UCSD-AML1 (cell line): ENCODE measurements around the gene CCR8.
A peak's percentile ranks its signal among the peaks of the same experiment; 100 is the strongest.
"Not testable (repeated sequence)": the region's sequence is repeated elsewhere in the genome, so short reads cannot be mapped to it uniquely, and the experiment has no call there.

ENCODE experiments used
- DNase-seq: peaks from one replicate; lab custom pipeline; 2025; ENCODE audit not compliant: unreplicated experiment; lab: John Stamatoyannopoulos, UW

Gene CCR8

DNA sequence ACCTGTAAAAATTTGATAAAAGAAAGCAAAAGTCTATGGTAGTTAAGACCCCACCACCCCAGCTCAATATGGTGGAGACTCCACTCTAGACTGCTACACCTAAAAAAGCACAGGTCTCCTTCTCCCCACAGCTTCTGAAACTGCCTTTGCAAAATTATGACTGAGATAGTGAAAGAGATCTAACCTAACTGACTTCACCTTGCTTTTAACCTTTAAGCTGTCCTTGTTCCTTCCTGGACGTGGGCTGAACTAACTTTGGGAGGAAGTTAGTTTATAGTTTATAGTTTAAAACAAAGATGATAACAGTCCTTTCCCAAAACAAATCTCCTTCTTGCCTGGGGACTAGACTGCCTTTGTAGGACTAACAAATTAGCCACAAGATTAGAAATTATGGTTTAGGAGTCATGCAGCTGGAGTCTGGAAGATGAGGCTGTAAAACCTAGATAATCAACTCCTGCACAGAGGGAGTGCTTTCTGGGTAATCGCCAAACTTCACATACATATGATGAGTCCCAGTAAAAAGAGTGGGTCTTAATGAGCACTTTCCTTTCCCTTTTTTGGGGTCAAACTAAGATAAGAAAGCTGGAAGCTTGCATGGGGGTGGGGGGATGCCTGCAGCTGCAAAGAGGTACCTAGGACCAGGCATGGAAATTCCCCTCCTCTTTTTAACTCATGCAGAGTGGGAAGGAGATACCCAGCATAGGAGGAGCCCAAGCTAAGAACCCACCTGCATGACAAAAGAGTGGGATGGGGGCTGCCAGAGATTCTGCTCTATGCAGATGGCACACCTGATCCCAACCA is 17.5 kb downstream of the CCR8 start:
- no peak for DNase-seq

DNA sequence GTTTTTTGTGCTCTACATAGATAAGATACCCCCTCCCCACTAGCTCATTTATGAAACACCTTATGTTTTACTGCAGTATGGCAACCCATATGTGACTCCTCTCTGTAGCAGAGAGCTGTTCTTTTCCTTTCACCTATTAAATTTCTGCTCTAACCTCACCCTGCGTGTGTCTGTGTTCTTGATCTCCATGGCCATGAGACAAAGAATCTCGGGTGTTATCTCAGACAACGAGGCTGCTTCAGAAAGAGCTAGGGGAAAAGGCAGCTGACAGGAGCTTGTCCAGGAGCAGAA is 18.0 kb downstream of the CCR8 start:
- DNase-seq: no peak

DNA sequence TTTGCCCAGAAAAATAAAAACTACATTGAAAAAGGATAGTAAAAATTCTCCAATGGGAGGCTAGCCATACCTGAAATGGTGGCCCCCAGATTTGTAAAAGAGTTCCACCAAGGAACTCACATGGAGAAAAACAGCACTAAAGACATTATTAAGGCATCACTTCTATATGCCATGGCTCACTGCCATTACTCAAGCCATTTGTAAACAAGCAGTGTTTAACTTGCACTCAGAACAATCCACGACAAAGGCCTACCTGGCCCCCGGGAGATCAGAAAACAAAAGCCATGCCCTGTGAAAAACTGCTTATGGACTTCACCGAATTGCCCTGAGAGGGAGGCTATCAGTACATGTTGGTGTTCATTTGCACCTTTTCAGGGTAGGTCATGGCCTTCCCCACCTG is 19.6 kb downstream of the CCR8 start:
- DNase-seq: no peak

DNA sequence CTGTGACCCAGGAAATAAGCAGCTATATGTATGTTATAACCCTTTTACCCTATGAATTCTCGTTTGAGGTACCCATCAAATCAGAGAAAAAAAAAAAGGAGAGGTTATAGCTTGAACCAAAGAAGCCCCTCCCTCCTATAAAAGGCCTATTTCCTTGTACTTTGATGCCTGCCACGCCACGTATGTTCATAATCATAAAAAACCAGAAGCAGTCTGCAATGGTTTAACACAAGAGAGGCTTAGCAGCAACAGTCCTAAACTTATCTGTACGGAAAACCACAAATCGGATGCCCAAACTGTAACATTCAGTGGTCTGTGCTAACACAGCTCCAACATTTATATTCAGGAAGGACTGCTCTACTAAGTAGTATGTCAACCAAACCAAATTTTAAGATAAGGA is 21.2 kb downstream of the CCR8 start:
- no peak for DNase-seq

DNA sequence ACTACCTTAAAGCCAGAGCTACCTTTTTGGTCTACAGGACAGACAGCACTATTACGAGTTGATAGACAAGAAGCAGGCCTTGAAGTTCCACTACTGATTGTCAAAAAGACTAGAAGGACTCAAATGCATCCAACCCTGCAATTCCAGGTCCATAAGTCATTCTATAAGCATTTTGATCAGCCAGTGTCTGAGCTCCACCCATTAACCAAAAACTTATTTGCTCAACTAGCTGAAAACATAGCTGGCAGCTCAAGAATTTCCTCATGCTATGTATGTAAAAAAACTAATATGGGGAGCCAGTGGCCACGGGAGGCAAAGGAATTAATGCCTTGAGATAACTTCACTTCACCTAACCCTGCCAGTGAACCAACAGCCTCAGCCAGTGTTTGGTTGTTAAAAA is 21.6 kb downstream of the CCR8 start:
- DNase-seq: not testable (repeated sequence)

DNA sequence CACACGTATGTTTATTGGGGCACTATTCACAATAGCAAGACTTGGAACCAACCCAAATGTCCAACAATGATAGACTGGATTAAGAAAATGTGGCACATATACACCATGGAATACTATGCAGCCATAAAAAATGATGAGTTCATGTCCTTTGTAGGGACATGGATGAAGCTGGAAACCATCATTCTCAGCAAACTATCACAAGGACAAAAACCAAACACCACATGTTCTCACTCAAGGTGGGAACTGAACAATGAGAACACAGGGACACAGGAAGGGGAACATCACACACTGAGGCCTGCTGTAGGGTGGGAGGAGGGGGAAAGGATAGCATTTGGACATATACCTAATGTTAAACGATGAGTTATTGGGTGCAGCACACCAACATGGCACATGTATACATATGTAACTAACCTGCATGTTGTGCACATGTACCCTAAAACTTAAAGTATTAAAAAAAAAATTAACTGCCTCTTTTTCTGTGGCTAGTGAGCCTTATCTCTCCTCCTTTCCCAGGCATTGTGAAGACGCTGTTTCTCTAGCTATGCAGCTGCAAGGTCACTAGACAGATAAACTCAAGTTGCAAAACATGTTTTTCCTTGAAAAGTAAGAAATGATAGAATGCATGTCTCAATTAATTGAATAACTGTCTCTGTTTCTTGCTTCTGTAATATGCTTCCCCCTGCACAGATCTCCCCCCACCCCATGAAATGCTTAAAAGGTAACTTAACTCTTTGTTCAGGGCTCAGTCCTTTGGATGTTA is 23.8 kb downstream of the CCR8 start:
- DNase-seq: not testable (repeated sequence)

DNA sequence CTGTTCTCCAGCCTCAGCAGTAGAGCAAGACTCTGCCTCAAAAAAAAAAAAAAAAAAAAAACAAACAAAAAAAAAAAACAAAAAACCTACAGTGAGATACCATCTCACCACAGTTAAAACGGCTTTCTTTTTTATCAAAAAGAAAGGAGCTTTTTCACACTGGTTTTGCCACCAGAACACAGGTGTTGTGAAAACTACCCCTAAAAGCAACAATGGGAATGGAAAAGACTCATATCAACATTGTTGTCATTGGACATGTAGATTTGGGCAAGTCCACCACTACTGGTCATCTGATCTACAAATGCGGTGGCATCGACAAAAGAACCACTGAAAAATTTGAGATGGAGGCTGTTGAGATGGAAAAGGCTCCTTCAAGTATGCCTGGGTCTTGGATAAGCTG is 28.8 kb downstream of the CCR8 start:
- no peak for DNase-seq

DNA sequence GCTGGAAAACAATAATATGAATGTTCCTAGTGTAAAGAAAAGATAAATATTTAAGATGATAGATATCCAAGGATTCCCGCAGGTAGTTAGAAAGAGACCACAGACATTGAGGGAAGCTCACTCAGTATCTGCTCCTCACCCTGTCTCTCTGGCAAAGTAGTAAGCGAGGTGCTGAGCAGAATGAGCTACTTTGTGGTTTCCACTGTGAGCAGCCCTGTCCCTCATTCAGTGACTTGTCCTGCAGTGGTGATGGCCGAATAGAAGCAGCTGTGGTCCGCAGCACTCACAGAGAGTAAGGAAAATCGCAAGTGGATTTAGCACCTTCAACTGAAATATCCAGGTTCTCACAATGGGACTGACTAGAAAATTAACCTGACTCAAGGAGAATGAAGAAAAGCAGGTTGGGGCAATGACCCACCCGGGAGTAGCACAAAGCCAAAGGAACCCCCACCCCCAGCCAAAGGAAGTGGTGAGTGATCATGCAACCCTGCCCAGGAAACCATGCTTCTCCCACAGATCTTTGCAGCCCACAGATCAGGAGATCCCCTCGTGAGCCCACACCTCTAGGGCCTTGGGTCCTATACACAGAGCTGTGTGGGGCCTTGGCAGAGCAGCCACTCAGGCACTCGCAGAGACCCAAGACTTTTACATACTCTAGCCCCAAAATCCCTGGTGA is 31.9 kb downstream of the CCR8 start:
- peak; percentile 63 for DNase-seq

DNA sequence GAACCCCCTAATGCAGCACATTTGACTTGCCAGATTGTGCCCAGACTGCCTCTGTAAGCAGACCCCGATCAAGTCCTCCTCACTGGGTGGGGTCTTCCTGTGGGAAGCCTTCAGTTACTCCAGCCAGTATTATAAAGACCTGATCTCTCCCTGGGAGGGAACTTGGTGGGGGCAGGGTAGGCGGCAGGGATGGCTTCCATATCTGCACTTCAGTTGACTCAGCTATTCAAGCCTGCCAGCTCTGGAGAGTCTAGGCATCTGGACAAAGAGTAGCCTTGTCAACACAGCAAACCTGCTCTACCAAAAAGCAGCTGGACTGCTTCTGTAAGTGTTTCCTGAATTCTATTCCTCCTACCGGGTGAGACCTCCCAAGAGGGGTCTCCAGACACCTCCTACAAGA is 32.7 kb downstream of the CCR8 start:
- no peak for DNase-seq

DNA sequence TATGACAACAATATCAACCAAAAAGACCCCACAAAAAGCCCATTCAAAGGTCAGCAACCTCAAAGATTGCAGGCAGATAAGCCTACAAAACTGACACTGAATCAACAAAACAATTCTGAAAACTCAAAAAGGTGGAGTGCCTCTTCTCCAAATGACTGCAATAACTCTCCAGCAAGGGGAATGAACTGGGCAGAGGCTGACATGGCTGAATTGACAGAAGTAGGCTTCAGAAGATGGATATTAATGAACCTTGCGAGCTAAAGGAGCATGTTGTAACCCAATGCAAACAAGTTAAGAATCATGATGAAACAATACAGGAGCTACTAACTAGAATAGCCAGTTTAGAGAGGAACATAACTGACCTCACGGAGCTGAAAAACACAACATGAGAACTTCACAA is 33.3 kb downstream of the CCR8 start:
- no peak for DNase-seq

DNA sequence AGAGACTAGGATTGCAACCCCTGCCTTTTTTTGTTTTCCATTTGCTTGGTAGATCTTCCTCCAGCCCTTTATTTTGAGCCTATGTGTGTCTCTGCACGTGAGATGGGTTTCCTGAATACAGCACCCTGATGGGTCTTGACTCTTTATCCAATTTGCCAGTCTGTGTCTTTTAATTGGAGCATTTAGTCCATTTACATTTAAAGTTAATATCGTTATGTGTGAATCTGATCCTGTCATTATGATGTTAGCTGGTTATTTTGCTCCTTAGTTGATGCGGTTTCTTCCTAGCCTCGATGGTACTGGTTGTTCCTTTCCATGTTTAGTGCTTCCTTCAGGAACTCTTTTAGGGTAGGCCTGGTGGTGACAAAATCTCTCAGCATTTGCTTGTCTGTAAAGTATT is 40.9 kb downstream of the CCR8 start:
- DNase-seq: not testable (repeated sequence)

DNA sequence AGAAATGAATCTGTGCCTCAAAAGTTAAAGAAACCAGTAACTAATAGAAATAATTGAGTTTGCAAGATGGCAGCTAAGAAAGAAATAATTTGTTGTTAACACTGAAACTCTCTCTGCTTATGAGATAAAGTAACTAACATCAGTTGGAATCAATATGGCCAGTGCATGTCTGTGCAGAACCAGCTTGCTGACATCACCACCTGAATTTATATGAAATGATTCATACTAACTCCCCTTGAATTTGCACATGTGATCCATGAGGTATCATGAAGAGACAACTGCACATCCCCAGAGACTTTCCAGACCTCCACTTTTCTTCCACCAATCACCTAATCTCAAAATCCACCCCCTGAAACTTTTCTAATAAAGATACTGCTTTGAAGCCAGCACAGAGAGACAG is 43.3 kb downstream of the CCR8 start:
- no peak for DNase-seq

DNA sequence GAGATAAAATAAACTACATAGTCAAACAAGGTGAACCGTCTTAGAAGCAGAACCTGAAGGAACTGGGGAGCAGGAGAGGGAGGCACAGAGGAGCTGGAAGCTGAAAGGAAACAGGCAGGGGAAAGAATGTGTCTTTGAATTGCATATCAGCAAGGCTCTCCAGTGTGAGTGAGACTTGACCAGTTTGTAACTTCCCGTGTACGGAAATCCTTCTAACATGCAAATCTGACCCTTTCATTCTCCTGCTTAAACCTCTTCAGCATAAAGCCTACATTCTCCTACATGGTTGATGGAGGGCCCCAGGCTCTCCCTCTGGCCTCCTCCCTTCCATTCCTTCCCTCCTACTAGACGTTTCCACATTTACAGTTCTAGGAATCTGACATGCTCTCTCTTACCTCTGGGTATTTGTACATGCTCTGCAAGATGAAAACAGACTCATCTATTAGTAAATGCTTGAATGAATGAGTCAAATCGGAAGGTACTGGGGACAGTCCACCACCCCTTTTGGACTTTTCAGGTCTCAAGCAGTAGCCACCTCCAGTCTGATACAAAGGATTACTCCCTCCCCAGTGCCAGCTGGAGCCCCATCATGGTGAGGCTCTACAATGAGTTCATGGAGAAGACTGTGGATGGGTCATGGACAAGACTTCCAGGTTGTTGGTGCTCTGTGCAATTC is 47.6 kb downstream of the CCR8 start:
- no peak for DNase-seq

DNA sequence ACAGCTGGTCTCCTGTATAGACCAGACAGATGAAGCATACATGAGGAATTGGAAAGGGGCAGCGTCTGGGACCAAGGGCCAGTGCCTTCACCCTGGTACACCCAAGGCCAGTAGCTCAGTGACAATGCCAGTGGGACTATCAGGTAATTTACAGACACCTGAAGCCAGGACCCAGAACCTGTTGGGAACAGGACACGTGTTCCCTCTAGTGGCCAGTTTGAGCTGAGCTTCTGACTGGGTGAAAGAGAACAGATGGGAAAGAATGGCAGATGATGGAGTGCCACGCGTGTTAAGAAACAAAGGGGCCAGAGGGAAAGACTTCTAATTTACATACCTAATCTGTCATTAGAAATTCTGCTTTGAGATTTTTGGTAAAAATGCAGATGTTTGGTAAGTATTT is 48.6 kb downstream of the CCR8 start:
- DNase-seq: no peak

DNA sequence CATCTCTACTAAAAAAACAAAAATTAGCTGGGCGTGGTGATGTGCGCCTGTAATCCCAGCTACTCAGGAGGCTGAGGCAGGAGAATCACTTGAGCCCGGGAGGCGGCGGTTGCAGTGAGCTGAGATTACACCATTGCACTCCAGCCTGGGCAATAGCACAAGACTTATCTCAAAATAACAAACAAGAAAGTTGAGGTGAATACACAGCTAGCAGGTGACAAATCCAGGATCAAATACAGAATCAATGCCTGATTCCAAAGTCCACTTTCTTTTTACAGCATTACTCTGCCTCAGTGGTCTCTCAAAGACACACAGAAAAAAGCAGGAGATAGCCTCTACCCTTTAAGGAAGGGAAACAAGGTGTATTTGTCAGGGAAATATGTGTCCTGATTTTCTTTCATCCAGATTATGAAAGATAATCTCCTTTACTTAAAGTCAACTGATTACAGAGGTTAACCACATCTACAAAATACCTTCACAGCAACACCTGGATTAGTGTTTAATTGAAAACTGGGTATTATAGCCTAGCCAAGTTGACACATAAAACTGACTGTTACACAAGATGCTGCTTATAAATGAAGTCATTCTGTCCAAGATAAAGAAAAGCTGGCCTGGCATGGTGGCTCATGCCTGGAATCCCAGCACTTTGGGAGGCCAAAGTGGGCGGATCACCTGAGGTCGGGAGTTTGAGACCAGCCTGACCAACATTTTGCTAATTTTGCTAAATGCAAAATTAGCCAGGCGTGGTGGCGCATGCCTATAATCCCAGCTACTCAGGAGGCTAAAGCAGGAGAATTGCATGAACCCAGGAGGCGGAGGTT is 49.7 kb downstream of the CCR8 start:
- DNase-seq: no peak

DNA sequence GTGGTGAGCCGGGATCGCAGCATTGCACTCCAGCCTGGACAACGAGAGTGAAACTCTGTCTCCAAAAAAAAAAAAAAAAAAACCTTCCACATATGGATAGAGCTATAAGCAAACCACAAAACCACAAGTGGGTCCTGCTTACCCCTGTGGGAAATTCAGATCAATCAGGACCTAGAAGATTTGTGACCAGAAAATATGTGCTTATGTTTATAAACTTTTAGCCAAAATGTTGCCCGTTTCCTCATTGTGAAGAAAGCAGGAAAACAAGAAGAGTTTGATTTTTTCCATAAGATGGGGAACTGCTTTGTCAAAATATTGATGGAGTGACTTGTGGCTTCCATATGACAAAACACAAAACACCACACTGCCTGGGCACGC is 50.3 kb downstream of the CCR8 start:
- DNase-seq: no peak

DNA sequence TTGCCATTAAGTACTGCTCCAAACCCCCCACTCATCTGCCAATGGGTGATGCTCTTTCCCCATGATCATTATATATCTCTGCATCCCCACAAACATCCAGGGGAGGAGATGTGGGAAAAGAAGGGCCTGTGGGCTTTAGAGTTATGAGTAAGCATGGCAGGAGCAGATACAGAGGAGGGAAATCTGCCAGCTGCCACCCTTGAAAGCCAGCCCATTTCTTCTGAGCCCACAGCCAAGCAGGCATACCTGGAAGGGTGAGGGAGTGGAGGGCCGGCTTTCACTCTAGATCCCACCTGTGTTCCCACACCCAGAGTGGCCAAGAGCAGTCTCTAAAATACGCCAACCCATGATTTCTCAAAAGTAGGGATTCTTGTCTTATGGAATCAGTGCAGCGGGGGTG is 51.9 kb downstream of the CCR8 start:
- DNase-seq: no peak
